GM12864 (cell line): ENCODE data around the gene STK39.

ENCODE experiments used
- DNase-seq: peaks from one replicate; pipeline ENCODE4 v3.0.0-alpha.2; 2011; ENCODE audit warnings: low read depth
- H3K4me3 ChIP-seq: 2 replicates; pipeline ENCODE4 v1.5.1; 2011; ENCODE audit warnings: mild to moderate bottlenecking, low read depth, low read length, control low read depth
- CTCF ChIP-seq: IDR thresholded peaks from 2 replicates; pipeline ENCODE4 v1.5.1; 2011; ENCODE audit warnings: low read depth, mild to moderate bottlenecking, moderate library complexity, low read length, control low read depth, inconsistent platforms; ENCODE audit errors: missing control alignments

Gene STK39

GRCh38 chr2:167953776-167954175 lies 293.6 kb downstream of the STK39 start:
- no peak overlapping the region for H3K4me3 ChIP-seq
- no peak for TF ChIP-seq CTCF

DNA sequence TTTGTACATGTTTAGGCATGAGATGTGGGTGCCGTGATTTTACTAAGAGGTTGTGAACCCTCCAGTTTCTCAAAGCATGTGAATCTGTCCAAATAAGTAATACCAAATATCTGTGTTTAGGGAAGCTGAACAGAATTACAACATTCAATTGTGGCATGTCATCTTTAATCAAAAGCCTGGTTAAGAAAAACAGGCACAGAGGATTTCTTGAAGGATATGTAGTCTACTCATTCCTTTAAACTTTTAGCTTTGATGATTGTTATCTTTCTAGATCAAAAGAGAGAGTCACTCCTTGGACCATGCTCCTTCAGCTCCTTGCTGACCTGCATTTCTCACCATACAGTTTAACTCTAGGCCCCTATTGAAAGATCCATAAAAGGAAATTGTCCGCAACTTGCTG lies 296.8 kb downstream of the STK39 start:
- H3K4me3 ChIP-seq: no peak overlapping the region
- DNase-seq: no peak
- TF ChIP-seq CTCF: no peak

More at GRCh38 chr2:167953776-167954175, 293.6 kb downstream of the STK39 start:
- DNase-seq: no peak

- DNase-seq: no peak
- no peak for TF ChIP-seq CTCF
- no peak overlapping the region for H3K4me3 ChIP-seq
Observed at GRCh38 chr2:167946441-167946841, 301.0 kb downstream of the STK39 start.

GRCh38 chr2:167945660-167946368 lies 301.6 kb downstream of the STK39 start:
- DNase-seq: no peak
- TF ChIP-seq CTCF: no peak
- H3K4me3 ChIP-seq: no peak overlapping the region

DNA sequence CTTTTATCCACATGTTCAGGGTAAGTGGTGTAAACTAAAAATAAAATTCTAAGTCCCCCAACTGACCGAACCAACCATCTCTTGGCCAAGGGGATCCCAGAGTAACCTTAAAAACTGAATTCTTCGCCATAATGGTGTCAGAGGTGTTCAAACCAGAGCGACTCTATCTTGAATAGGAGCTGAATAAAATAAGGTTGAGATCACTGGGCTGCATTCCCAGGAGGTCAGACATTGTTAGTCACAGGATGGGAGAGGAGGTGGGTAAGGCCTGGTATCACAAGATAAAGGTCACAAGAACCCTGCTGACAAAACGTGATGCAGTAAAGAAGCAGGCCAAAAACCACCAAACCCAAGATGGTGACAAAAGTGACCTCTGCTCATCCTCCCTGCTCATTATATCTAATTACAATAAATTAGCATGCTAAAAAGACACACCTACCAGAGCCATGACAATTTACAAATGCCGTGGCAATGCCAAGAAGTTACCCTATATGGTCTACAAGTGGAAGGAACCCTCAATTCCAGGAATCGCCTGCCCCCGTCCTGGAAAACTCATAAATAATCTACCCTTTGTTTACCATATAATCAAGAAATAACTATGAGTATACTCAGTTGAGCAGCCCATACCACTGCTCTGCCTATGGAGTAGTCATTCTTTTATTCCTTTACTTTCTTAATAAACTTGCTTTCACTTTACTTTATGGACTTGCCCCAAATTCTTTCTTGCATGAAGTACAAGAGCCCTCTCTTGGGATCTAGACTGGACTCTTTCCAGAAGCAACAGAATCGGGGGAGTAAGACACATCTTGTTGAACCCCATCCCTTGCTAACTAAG lies 302.4 kb downstream of the STK39 start:
- no peak for DNase-seq
- TF ChIP-seq CTCF: no peak
- no peak overlapping the region for H3K4me3 ChIP-seq

DNA sequence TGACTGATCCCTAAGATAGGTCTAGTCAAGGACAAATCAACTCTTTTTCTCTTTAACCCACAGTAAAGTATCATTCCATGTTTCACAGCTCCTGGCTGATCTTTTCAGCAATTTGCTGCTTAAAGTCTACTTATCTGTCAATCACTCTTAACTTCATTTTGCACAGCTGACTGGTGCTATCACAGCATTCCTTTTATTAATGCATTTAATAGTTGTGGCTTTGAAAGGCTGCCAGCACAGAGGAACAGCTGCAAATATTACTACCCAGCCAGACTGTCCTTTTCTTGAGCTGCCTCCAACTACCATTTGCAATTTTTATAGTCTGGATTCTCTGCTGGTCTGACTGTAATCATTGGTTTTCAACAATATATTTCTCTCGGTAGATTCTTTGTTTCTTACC lies 303.5 kb downstream of the STK39 start:
- no peak overlapping the region for H3K4me3 ChIP-seq
- no peak for TF ChIP-seq CTCF
- no peak for DNase-seq

DNA sequence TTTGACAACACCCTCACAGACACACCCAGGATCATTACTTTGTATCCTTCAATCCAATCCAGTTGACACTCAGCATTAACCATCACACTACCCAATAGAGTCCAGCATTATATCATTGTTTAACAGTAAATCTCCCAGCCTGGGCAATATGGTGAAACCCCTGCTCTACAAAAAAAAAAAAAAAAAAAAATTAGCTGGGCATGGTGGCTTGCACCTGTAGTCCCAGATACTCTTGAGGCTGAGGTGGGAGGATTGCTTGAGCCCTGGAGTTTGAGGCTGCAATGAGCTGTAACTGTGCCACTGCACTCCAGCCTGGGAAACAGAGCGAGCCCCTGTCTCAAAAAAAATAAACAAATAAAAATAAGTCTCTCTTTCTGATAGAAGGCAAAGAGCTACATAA lies 304.0 kb downstream of the STK39 start:
- H3K4me3 ChIP-seq: no peak overlapping the region
- DNase-seq: no peak
- TF ChIP-seq CTCF: no peak
